H9 (cell line): Measurements from ENCODE around the gene GUK1. TPM values are rescaled to one million over a fixed set of nuclear protein-coding genes. Genes with fewer than 3 reads are reported as not detected.
A peak's percentile ranks its signal among the peaks of the same experiment; 100 is the strongest.

Source experiments
- DNase-seq: peaks from one replicate; pipeline ENCODE4 v3.0.0-alpha.2; 2017
- H2AFZ ChIP-seq: one replicate; pipeline ENCODE4 v1.6.1; 2013; ENCODE audit warnings: mild to moderate bottlenecking, low read length, control low read depth, moderate library complexity
- H2AK5ac ChIP-seq: 2 replicates; pipeline ENCODE4 v1.6.1; 2013; ENCODE audit warnings: low read length, control low read depth, mixed read lengths; ENCODE audit not compliant: insufficient read length
- H2BK120ac ChIP-seq: one replicate; pipeline ENCODE4 v1.6.1; 2013; ENCODE audit warnings: low read depth, mild to moderate bottlenecking, low read length, control low read depth, inconsistent platforms; ENCODE audit not compliant: poor library complexity, severe bottlenecking
- H2BK12ac ChIP-seq: 2 replicates; pipeline ENCODE4 v1.6.1; 2013; ENCODE audit warnings: low read length, control low read depth, mixed read lengths, low read depth; ENCODE audit not compliant: insufficient read length
- H2BK15ac ChIP-seq: 2 replicates; pipeline ENCODE4 v1.6.1; 2013; ENCODE audit warnings: low read depth, low read length, control low read depth
- H2BK20ac ChIP-seq: one replicate; pipeline ENCODE4 v1.6.1; 2013; ENCODE audit warnings: low read depth, mild to moderate bottlenecking, low read length, control low read depth, inconsistent platforms; ENCODE audit not compliant: poor library complexity, severe bottlenecking
- H2BK5ac ChIP-seq: 2 replicates; pipeline ENCODE4 v1.6.1; 2013; ENCODE audit warnings: low read length, control low read depth, mixed read lengths; ENCODE audit not compliant: insufficient read length
- H3K14ac ChIP-seq: 2 replicates; pipeline ENCODE4 v1.6.1; 2013; ENCODE audit warnings: low read length, control low read depth; ENCODE audit not compliant: insufficient read depth
- H3K18ac ChIP-seq: 2 replicates; pipeline ENCODE4 v1.6.1; 2013; ENCODE audit warnings: low read depth, mild to moderate bottlenecking, mixed read lengths, low read length, control low read depth; ENCODE audit not compliant: insufficient read length
- H3K23ac ChIP-seq: 2 replicates; pipeline ENCODE4 v1.6.1; 2013; ENCODE audit warnings: low read length, control low read depth, mixed read lengths, low read depth; ENCODE audit not compliant: insufficient read length
- H3K23me2 ChIP-seq: 2 replicates; pipeline ENCODE4 v1.6.1; 2013; ENCODE audit warnings: low read depth, mild to moderate bottlenecking, mixed read lengths, low read length, control low read depth; ENCODE audit not compliant: insufficient read length, poor library complexity, severe bottlenecking
- H3K27ac ChIP-seq: 2 replicates; pipeline ENCODE4 v1.5.1; 2013; ENCODE audit warnings: low read length, control low read depth, mixed read lengths, low read depth; ENCODE audit not compliant: insufficient read length
- H3K27me3 ChIP-seq: 2 replicates; pipeline ENCODE4 v1.6.1; 2013; ENCODE audit warnings: low read length, control low read depth, inconsistent platforms; ENCODE audit not compliant: insufficient read depth
- H3K4ac ChIP-seq: 2 replicates; pipeline ENCODE4 v1.6.1; 2013; ENCODE audit warnings: low read depth, mild to moderate bottlenecking, control low read depth, inconsistent platforms, low read length, moderate library complexity
- H3K4me1 ChIP-seq: 2 replicates; pipeline ENCODE4 v1.6.1; 2013; ENCODE audit warnings: low read length, control low read depth, inconsistent platforms; ENCODE audit not compliant: insufficient read depth
- H3K4me2 ChIP-seq: 2 replicates; pipeline ENCODE4 v1.6.1; 2013; ENCODE audit warnings: low read length, control low read depth, mixed read lengths; ENCODE audit not compliant: insufficient read length, insufficient read depth
- H3K56ac ChIP-seq: 2 replicates; pipeline ENCODE4 v1.6.1; 2013; ENCODE audit warnings: low read depth, mild to moderate bottlenecking, mixed read lengths, low read length, control low read depth; ENCODE audit not compliant: insufficient read length
- H3K79me1 ChIP-seq: 2 replicates; pipeline ENCODE4 v1.6.1; 2013; ENCODE audit warnings: low read depth, mild to moderate bottlenecking, moderate library complexity, low read length, control low read depth, inconsistent platforms; ENCODE audit not compliant: insufficient read depth, poor library complexity, severe bottlenecking
- H3K79me2 ChIP-seq: 2 replicates; pipeline ENCODE4 v1.6.1; 2013; ENCODE audit warnings: low read length, control low read depth, inconsistent platforms; ENCODE audit not compliant: insufficient read depth
- H3K9ac ChIP-seq: 2 replicates; pipeline ENCODE4 v1.6.1; 2013; ENCODE audit warnings: low read length, control low read depth, mixed read lengths; ENCODE audit not compliant: insufficient read length; ENCODE audit errors: extremely low read depth
- H3K9me3 ChIP-seq: one replicate; pipeline ENCODE4 v1.6.1; 2013; ENCODE audit warnings: low read depth, low read length, inconsistent platforms; ENCODE audit not compliant: control insufficient read depth
- H3T11ph ChIP-seq: one replicate; pipeline ENCODE4 v1.6.1; 2013; ENCODE audit warnings: mild to moderate bottlenecking, low read length, control low read depth, inconsistent platforms
- H4K20me1 ChIP-seq: one replicate; pipeline ENCODE4 v1.6.1; 2013; ENCODE audit not compliant: control insufficient read depth, insufficient read length, insufficient read depth
- H4K5ac ChIP-seq: 2 replicates; pipeline ENCODE4 v1.6.1; 2013; ENCODE audit warnings: low read depth, mild to moderate bottlenecking, mixed read lengths, low read length, control low read depth; ENCODE audit not compliant: insufficient read length
- H4K8ac ChIP-seq: replicated peaks from 2 replicates; pipeline ENCODE4 v1.6.1; 2013; ENCODE audit warnings: low read length, control low read depth, mixed read lengths, low read depth; ENCODE audit not compliant: insufficient read length
- H4K91ac ChIP-seq: 2 replicates; pipeline ENCODE4 v1.6.1; 2013; ENCODE audit warnings: low read depth, mild to moderate bottlenecking, moderate library complexity, mixed read lengths, low read length, control low read depth; ENCODE audit not compliant: insufficient read length
- H3K27ac Mint-ChIP-seq, 3 experiments: 2 replicates in 2 of 3; 3 replicates in 1 of 3; pipeline ENCODE4 v1.8.0; 2020 to 2021; ENCODE audit warnings: mixed read lengths in 3 of 3, mild to moderate bottlenecking in 1 of 3, moderate library complexity in 1 of 3
- H3K27me3 Mint-ChIP-seq: 2 replicates; pipeline ENCODE4 v1.8.0; 2021; ENCODE audit warnings: low read depth, mild to moderate bottlenecking, moderate library complexity, mixed read lengths
- H3K36me3 Mint-ChIP-seq, 3 experiments: 2 replicates in 2 of 3; 3 replicates in 1 of 3; pipeline ENCODE4 v1.8.0; 2020 to 2021; ENCODE audit warnings: low read depth in 3 of 3, mixed read lengths in 3 of 3; ENCODE audit not compliant: insufficient read depth in 1 of 3
- H3K4me1 Mint-ChIP-seq, 2 experiments: 2 replicates each; pipeline ENCODE4 v1.8.0; 2020; ENCODE audit warnings: mixed read lengths in 2 of 2
- H3K4me3 Mint-ChIP-seq, 2 experiments: 2 replicates in 1 of 2; 3 replicates in 1 of 2; pipeline ENCODE4 v1.8.0; 2020 to 2021; ENCODE audit warnings: mild to moderate bottlenecking in 2 of 2, mixed read lengths in 2 of 2, moderate library complexity in 1 of 2
- H3K9me3 Mint-ChIP-seq, 2 experiments: 2 replicates in 1 of 2; 3 replicates in 1 of 2; pipeline ENCODE4 v1.8.0; 2020; ENCODE audit warnings: mild to moderate bottlenecking in 2 of 2, mixed read lengths in 2 of 2, moderate library complexity in 1 of 2
- WGBS: extraction: QIAGEN DNeasy Blood & Tissue Kit; methylation state at CpG from one replicate; pipeline ENCODE4 v1.1.7; 2013; ENCODE audit warnings: missing lambda C conversion rate, low lambda C conversion rate, mixed read lengths; ENCODE audit not compliant: insufficient read length; ENCODE audit errors: extremely low coverage; 5-methylcytosine and 5-hydroxymethylcytosine counted together
- total RNA-seq: library from RNA; stranded (reverse); gene quantifications from 2 replicates; pipeline ENCODE4 v1.2.1, GENCODE V29; 2021
- TF ChIP-seq, protein P1 (sequence below): fragments of 200-600 bp; sonication (generic); conservative IDR thresholded peaks from 3 replicates; pipeline ENCODE4 v1.8.0; 2021; ENCODE audit warnings: antibody characterized with exemption, mild to moderate bottlenecking

GUK1 gene
- total RNA-seq, 1 experiment from 2014 or later: 88.2 TPM

DNA sequence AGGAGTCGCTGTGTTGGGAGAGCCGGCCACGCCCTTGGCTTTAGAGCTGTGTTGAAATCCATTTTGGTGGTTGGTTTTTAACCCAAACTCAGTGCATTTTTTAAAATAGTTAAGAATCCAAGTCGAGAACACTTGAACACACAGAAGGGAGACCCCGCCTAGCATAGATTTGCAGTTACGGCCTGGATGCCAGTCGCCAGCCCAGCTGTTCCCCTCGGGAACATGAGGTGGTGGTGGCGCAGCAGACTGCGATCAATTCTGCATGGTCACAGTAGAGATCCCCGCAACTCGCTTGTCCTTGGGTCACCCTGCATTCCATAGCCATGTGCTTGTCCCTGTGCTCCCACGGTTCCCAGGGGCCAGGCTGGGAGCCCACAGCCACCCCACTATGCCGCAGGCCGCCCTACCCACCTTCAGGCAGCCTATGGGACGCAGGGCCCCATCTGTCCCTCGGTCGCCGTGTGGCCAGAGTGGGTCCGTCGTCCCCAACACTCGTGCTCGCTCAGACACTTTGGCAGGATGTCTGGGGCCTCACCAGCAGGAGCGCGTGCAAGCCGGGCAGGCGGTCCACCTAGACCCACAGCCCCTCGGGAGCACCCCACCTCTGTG, 41.7 kb upstream of the GUK1 start:
- Histone ChIP-seq H3K4ac (no peak overlapping the region), H4K5ac (no peak overlapping the region), H2AK5ac (no peak overlapping the region), H2BK5ac (no peak overlapping the region), H3K79me2 (peaks cover 23% of the 10 kb centered on the region), H4K20me1 (no peaks in the 10 kb centered on the region), H2BK12ac (no peak overlapping the region), H3K56ac (no peak overlapping the region), H3K14ac (no peak overlapping the region), H4K8ac (no peak overlapping the region), H3K9ac (no peak overlapping the region), H4K91ac (no peak overlapping the region), H3K4me1 (no peaks in the 10 kb centered on the region), H3K4me2 (no peak overlapping the region), H3K23me2 (peaks cover 5% of the 10 kb centered on the region), H3K27me3 (no peaks in the 10 kb centered on the region), H2BK15ac (no peak overlapping the region), H3T11ph (no peak overlapping the region), H3K9me3 (no peaks in the 10 kb centered on the region), H3K27ac (no peak overlapping the region), H2BK20ac (no peak overlapping the region), H3K23ac (no peak overlapping the region), H3K18ac (no peak overlapping the region), H2BK120ac (no peak overlapping the region), H2AFZ (no peak overlapping the region), H3K79me1 (peaks cover 8% of the 10 kb centered on the region)
- DNase-seq: peak; percentile 19
- TF ChIP-seq, protein P1, sequence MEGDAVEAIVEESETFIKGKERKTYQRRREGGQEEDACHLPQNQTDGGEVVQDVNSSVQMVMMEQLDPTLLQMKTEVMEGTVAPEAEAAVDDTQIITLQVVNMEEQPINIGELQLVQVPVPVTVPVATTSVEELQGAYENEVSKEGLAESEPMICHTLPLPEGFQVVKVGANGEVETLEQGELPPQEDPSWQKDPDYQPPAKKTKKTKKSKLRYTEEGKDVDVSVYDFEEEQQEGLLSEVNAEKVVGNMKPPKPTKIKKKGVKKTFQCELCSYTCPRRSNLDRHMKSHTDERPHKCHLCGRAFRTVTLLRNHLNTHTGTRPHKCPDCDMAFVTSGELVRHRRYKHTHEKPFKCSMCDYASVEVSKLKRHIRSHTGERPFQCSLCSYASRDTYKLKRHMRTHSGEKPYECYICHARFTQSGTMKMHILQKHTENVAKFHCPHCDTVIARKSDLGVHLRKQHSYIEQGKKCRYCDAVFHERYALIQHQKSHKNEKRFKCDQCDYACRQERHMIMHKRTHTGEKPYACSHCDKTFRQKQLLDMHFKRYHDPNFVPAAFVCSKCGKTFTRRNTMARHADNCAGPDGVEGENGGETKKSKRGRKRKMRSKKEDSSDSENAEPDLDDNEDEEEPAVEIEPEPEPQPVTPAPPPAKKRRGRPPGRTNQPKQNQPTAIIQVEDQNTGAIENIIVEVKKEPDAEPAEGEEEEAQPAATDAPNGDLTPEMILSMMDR: no peak
- H3K36me3 Mint-ChIP-seq: peaks cover 34 to 70% (median 63%) of the 10 kb centered on the region in 3 experiments; a peak in 6 of 7 replicates
- peaks cover 8 to 11% of the 10 kb centered on the region in 2 experiments for H3K9me3 Mint-ChIP-seq
- peaks cover 2% of the 10 kb centered on the region; the same call in 1 of the 2 replicates for H3K27me3 Mint-ChIP-seq
- peaks cover 8 to 16% of the 10 kb centered on the region in 2 experiments for H3K4me1 Mint-ChIP-seq
- WGBS: no CpG with 5 or more reads among the region's 28 CpGs
- no peak overlapping the region for H3K4me3 Mint-ChIP-seq
- peak overlapping the region in 1 of 3 experiments; percentile 50; a peak in 1 of 7 replicates for H3K27ac Mint-ChIP-seq
